Activated CD8-positive, alpha-beta T cell treated with anti-CD3 and anti-CD28 coated beads, Interleukin-2, amount 10 ng/mL, durations not matched to agents 7 days and 5 days (primary cell): ENCODE data around the gene TRIP13. TPM values are rescaled to one million over a fixed set of nuclear protein-coding genes. Genes with fewer than 3 reads are reported as not detected.
"Not testable (repeated sequence)": the region's sequence is repeated elsewhere in the genome, so short reads cannot be mapped to it uniquely, and the experiment has no call there.

Experiments
- ATAC-seq: fragments of 150-1000 bp; cut with Tn5 transposase; one replicate; pipeline ENCODE4 v1.10.0; 2021; ENCODE audit warnings: moderate library complexity
- CTCF ChIA-PET: fragments of 350-600 bp; sonication (Branson Sonifier 250); formaldehyde crosslinking; loops from one replicate; lab custom pipeline; 2021; ENCODE audit warnings: antibody characterized with exemption; lab: Charles Lee
- POLR2A ChIA-PET: fragments of 350-600 bp; sonication (Branson Sonifier 250); formaldehyde crosslinking; loops from one replicate; lab custom pipeline; 2021; ENCODE audit warnings: antibody characterized with exemption; lab: Charles Lee
- DNase-seq: peaks from one replicate; pipeline ENCODE4 v3.0.0-alpha.2; 2020
- H3K27ac Mint-ChIP-seq: one replicate; pipeline ENCODE4 v1.8.0; 2021; ENCODE audit warnings: mild to moderate bottlenecking, mixed read lengths
- H3K27me3 Mint-ChIP-seq: one replicate; pipeline ENCODE4 v1.8.0; 2021; ENCODE audit warnings: low read depth, mixed read lengths
- H3K36me3 Mint-ChIP-seq: one replicate; pipeline ENCODE4 v1.8.0; 2021; ENCODE audit warnings: low read depth, mixed read lengths
- H3K4me1 Mint-ChIP-seq: one replicate; pipeline ENCODE4 v1.8.0; 2021; ENCODE audit warnings: low read depth, mixed read lengths
- H3K4me3 Mint-ChIP-seq: one replicate; pipeline ENCODE4 v1.8.0; 2021; ENCODE audit warnings: mild to moderate bottlenecking, mixed read lengths
- H3K9me3 Mint-ChIP-seq: one replicate; pipeline ENCODE4 v1.8.0; 2022; ENCODE audit warnings: mixed read lengths; ENCODE audit not compliant: insufficient read depth
- total RNA-seq, 2 experiments: library from RNA; stranded (reverse); gene quantifications; one replicate each; pipeline ENCODE4 v1.2.3, GENCODE V29; 2021

Gene TRIP13
- total RNA-seq, 2 experiments from 2014 or later, result 38.6 to 42.6 TPM

DNA sequence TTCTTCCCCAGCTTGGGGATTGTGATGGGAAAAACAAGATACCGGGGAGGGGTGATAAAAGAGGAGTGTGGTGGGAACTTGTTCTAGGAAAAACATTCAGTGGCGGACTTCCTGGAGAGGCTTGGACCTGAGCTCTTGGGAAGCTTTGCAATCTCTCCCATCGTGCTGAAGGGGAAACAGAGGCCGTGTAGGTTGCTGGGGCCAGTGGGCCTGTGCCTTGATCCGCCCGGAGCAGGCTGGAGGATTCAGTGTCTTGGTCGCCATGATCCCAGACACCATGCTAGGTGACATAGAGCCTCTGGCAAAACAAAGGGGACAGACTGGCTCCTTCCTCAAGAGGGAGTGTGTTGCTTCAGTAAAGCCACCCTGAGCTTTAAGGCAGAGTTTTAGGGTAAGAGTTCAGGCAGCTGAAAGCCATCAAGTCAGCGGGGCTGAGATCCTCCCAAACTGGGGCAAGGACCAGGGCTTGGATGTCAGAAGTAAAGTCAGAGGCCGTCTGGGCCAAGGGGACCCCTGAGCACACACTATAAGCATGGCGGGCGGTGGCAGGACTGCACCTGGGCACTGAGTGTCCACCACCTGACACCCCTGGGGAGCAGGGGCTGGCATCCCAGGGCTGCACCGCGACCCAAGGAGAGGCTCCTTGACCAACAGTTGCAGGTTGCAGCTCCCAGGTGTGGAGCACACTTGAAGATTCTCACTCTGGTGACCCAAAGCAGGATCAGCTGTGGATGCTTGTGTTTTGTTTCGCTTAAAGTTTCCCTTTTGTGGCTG lies 44.7 kb downstream of the TRIP13 start:
- H3K4me1 Mint-ChIP-seq, result peaks cover 24% of the 10 kb centered on the region
- ATAC-seq (no peak), DNase-seq (no peak)
- no peaks in the 10 kb centered on the region for H3K36me3 Mint-ChIP-seq
- no peak overlapping the region for H3K27ac Mint-ChIP-seq
- ChIA-PET CTCF (interaction anchor here (0.9 to 2.2 kb wide), 3 partner anchors 14 to 73 kb away, joined by 3 to 7 read pairs (median 5); partner anchors contain the start of gene NKD2), POLR2A (no interaction called here)
- peaks cover 14% of the 10 kb centered on the region for H3K27me3 Mint-ChIP-seq
- H3K9me3 Mint-ChIP-seq, result no peaks in the 10 kb centered on the region
- H3K4me3 Mint-ChIP-seq, result no peak overlapping the region

DNA sequence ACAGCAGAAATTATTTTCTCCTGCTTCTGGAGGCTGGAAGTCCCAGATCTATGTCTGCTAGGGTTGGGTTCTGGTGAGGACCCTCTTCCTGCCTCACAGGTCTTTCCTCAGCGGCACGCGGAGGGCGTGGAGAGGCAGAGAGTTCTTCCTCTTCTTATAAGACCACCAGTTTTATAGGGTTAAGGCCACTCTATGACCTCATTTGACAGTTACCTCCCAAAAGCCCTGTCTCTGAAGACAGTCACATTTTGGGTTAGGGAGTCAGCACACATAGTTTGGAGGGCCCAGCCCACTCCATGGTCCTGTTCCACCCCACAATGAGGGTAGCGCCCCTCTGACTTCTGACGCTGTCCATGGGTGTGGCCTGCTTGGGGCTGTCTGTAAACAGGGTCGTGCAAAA lies 46.7 kb downstream of the TRIP13 start:
- POLR2A ChIA-PET, result no interaction called here
- H3K27ac Mint-ChIP-seq, result no peak overlapping the region
- CTCF ChIA-PET, result interaction anchor here (1.4 kb wide), 1 partner anchor 16 kb away, joined by 6 read pairs; no protein-coding TSS in a partner anchor
- DNase-seq (no peak), ATAC-seq (no peak)
- no peaks in the 10 kb centered on the region for H3K9me3 Mint-ChIP-seq
- no peak overlapping the region for H3K4me3 Mint-ChIP-seq
- peaks cover 12% of the 10 kb centered on the region for H3K4me1 Mint-ChIP-seq
- H3K27me3 Mint-ChIP-seq, result peaks cover 25% of the 10 kb centered on the region
- H3K36me3 Mint-ChIP-seq, result no peaks in the 10 kb centered on the region

DNA sequence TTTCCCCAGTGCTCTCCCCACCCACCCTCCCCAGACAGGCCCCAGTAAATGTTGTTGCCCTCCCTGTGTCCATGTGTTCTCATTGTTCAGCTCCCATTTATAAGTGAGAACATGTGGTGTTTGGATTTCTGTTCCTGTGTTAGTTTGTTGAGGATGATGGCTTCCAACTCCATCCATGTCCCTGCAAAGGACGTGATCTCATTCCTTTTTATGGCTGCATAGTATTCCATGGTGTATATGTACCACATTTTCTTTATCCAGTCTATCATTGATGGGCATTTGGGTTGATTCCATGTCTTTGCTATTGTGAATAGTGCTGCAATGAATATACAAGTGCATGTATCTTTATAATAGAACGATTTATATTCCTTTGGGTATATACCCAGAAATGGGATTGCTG lies 48.1 kb downstream of the TRIP13 start:
- H3K4me3 Mint-ChIP-seq, DNase-seq, ATAC-seq, H3K36me3 Mint-ChIP-seq, H3K4me1 Mint-ChIP-seq, H3K27ac Mint-ChIP-seq, POLR2A ChIA-PET, H3K9me3 Mint-ChIP-seq: not testable (repeated sequence)
- H3K27me3 Mint-ChIP-seq, result peaks cover 35% of the 10 kb centered on the region
- CTCF ChIA-PET, result interaction anchor here (1.3 to 1.4 kb wide), 2 partner anchors 10 to 17 kb away, joined by 3 to 6 read pairs; no protein-coding TSS in a partner anchor

DNA sequence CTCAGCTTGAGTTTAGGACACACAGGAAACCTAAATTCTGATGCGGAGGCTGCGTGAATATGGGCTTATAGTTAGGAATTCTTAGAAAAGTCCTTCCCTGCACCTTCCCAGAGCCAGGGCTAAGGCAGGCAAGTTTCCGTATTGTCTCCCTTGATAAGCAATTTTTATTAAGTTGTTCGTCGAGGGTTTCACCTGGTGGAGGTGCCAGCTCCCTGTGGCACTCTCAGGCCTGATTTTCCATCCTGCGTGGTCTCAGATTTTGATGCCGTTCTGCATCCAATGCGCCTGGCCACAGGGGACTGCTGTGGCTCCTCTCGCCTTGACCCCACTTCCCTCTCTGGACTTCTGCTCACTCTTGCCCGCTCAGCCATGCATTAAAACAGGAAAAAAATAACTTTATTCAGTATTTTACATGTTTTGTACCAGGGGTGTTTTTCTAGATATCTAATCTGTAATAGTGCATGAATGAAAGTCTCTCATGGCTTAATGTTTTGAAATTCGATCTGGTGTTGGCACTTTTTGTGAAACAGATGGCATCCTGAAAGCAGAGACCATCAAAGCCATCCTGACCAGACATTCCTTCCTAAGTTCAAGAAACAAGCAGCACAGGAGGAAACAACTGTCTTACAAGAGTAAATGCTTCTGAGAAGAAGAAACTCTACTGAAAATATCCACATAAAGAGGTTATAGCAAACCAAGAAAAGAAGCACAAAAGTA lies 50.7 kb downstream of the TRIP13 start:
- Mint-ChIP-seq H3K27ac (no peak overlapping the region), H3K36me3 (no peaks in the 10 kb centered on the region), H3K4me1 (peaks cover 4% of the 10 kb centered on the region), H3K4me3 (no peak overlapping the region), H3K9me3 (no peaks in the 10 kb centered on the region), H3K27me3 (peaks cover 51% of the 10 kb centered on the region)
- POLR2A ChIA-PET, result no interaction called here
- CTCF ChIA-PET, result no interaction called here
- DNase-seq, result no peak
- ATAC-seq, result no peak

DNA sequence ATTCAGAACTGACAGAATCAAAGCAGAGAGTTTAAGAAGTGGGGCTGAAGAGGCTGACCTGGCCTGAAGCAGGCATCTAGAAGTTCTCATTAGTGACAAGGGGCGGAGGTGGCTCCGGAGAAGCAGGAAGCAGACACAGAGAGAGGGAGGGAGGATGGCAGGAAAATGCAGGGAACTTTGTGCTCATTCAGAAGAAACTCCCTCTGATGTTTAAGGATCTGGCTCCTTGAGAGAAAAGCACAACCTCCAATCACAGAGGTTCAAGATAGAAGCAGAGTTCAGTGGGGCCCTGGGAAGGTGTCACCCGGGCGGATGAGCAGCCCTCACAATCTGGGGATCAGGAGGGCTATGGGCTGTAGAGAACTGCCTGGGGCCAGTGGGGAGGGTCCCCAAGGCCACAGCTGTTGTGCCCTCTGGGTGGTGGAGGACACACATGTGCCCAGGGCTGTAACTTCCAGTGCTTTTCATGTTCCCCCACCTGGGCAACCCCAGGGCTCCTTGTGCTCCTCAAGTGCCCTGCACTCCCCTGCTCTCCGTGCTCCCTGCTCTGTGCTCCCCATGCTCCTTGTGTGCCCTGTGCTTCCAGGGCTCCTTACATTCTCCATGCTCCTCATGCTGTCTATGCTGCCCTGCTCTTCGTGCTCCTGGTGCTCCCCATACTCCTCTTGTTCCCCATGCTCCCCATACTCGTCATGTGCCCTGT lies 51.4 kb downstream of the TRIP13 start:
- CTCF ChIA-PET, result no interaction called here
- H3K27ac Mint-ChIP-seq, result no peak overlapping the region
- peaks cover 51% of the 10 kb centered on the region for H3K27me3 Mint-ChIP-seq
- no peak for DNase-seq
- no peak overlapping the region for H3K4me3 Mint-ChIP-seq
- ATAC-seq, result peak; percentile 40
- no peaks in the 10 kb centered on the region for H3K36me3 Mint-ChIP-seq
- POLR2A ChIA-PET, result no interaction called here
- H3K4me1 Mint-ChIP-seq, result peaks cover 4% of the 10 kb centered on the region
- H3K9me3 Mint-ChIP-seq, result no peaks in the 10 kb centered on the region

DNA sequence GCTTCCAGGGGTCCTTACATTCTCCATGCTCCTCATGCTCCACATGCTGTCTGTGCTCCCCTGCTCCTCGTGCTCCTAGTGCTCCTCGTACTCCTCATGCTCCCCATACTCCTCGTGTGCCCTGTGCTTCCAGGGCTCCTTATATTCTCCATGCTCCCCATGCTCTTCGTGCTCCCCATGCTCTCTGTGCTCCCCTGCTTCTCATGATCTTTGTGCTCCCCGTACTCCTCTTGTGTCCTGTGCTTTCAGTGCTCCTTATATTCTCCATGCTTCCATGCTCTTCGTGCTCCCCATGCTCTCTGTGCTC lies 51.9 kb downstream of the TRIP13 start:
- peak; percentile 19 for ATAC-seq
- DNase-seq, result no peak
- no peaks in the 10 kb centered on the region for H3K36me3 Mint-ChIP-seq
- H3K4me3 Mint-ChIP-seq, result no peak overlapping the region
- H3K9me3 Mint-ChIP-seq, result no peaks in the 10 kb centered on the region
- peaks cover 4% of the 10 kb centered on the region for H3K4me1 Mint-ChIP-seq
- ChIA-PET POLR2A (no interaction called here), CTCF (no interaction called here)
- no peak overlapping the region for H3K27ac Mint-ChIP-seq
- H3K27me3 Mint-ChIP-seq, result peaks cover 50% of the 10 kb centered on the region

DNA sequence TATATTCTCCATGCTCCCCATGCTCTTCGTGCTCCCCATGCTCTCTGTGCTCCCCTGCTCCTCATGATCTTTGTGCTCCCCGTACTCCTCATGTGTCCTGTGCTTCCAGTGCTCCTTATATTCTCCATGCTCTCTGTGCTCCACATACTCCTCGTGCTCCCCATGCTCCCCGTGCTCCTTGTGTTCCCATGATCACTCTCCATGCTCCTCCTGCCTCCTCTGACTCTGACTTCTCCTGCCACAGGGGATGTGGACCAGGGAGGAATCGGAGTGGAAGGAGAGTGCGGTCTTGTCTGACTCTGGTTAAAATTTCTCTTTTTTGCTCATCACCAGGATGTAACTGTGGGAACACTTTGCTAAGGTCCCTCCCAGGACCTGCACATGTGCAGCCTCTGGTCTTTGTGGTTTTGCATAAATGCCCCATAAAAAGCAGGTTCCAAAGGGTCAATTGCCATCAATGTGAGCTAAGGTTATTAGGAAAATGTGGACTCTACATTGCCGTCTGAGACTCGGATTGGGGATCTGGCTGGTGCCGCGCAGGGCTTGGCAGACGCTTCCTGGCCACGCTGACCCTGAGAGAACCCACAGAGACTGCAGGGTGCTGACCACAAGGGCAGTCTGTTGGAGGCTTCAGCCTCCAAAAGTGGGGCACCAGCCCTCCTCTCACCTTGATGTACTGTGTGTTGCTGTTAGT lies 52.5 kb downstream of the TRIP13 start:
- no peak for ATAC-seq
- peaks cover 52% of the 10 kb centered on the region for H3K27me3 Mint-ChIP-seq
- no peak overlapping the region for H3K27ac Mint-ChIP-seq
- no peaks in the 10 kb centered on the region for H3K9me3 Mint-ChIP-seq
- H3K36me3 Mint-ChIP-seq, result no peaks in the 10 kb centered on the region
- H3K4me1 Mint-ChIP-seq, result peaks cover 4% of the 10 kb centered on the region
- ChIA-PET POLR2A (no interaction called here), CTCF (interaction anchor here (0.6 to 1.5 kb wide), 3 partner anchors 22 to 195 kb away, joined by 3 to 4 read pairs (median 3); partner anchors contain the start of gene NKD2)
- DNase-seq, result no peak
- no peak overlapping the region for H3K4me3 Mint-ChIP-seq

DNA sequence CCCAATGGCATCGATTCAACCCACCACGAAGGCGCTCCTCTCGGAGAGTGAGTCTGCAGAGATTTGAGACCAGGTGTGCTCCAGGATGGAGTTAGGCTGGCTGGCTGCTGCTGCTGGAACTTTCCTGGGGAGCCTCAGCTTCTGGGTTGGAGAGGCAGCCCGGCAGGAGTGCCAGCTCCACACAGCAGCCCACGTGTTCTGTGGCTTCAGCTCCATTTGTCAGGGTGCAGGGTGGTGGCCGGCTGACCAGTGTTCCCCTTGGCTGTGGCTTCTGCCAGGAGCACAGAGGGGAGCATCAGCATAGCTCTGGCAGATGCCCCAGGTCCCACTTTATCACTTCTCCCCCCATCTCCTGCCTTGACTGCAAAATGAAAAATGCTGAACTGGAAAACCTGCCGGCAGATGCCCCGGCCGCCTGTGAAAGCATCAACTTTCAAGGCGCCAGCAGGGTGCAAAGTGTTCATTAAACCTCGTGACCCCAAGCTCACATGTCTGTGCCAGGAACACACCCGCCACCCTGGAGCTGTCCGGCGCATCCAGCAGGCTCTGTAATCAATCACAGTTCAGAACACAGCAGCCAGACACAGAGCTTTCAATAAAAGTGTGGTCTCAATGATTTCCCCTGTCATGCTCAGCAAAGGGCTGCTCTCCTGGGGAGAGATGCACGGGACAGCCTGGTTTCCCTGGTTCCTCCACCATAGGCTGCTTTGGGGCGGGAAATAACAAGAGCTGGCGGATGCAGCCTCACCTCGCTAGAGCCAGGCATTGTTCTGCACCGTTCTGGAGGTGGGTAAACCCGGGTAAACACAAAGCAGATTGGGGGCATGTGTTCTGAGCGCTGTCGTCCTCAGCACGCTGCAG lies 53.2 kb downstream of the TRIP13 start:
- POLR2A ChIA-PET, result no interaction called here
- Mint-ChIP-seq H3K9me3 (no peaks in the 10 kb centered on the region), H3K36me3 (no peaks in the 10 kb centered on the region), H3K4me1 (peaks cover 4% of the 10 kb centered on the region), H3K4me3 (no peak overlapping the region), H3K27ac (no peak overlapping the region), H3K27me3 (peaks cover 56% of the 10 kb centered on the region)
- CTCF ChIA-PET, result interaction anchor here (0.6 to 1.8 kb wide), 4 partner anchors 20 to 195 kb away, joined by 3 to 4 read pairs (median 4); partner anchors contain the start of gene NKD2
- ATAC-seq, result peak; percentile 35
- no peak for DNase-seq

DNA sequence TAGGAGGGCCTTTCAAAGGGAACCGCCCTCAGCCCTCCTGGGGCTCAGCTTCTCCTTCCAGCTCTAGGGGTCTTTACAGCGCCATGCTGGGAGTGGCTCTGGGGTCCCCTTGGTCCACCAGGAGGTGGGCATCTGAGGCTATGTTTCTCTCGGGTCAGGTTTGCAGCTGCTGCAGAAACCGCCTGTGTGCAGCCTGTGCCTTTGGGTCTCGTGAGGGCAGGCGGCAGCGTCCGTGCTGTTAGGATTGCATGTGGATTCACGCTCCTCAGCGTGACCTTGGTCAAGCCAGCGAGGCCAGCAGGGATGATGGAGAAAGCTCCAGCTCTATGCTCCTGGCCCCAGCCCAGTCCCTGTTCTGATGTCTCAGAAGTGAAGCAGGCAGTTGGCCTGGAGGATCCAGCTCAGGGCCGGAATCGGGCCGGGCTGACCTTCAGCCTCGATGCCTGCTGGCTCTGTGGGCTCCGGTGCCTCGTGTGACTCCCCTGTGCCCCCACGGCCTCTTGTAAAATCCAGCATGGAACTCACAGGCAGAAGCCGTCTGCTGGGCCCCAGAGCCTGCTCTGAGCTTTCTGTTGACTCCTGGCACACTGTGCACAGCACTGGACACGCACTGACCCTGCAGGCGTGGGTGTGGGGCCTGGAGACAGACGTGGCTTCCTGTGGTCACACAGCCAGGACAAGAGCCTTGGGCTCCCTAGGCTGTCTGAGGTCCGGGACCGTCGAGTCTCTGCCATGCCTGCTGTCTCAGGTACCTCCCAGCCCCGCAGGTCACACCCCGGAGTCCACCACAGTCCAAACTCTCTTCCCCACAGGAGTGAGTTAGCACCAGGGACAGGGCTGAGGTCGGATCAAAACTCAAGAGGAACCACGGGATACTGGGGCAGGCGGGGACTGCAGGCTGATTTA lies 54.3 kb downstream of the TRIP13 start:
- DNase-seq (no peak), ATAC-seq (no peak)
- Mint-ChIP-seq H3K4me1 (peaks cover 4% of the 10 kb centered on the region), H3K4me3 (no peak overlapping the region), H3K36me3 (no peaks in the 10 kb centered on the region), H3K27ac (no peak overlapping the region), H3K9me3 (no peaks in the 10 kb centered on the region), H3K27me3 (peaks cover 55% of the 10 kb centered on the region)
- ChIA-PET POLR2A (no interaction called here), CTCF (interaction anchor here (1.5 to 1.8 kb wide), 2 partner anchors 21 to 194 kb away, joined by 4 read pairs; no protein-coding TSS in a partner anchor)
